Measurements from ENCODE around the gene GTF3C2.

DNA sequence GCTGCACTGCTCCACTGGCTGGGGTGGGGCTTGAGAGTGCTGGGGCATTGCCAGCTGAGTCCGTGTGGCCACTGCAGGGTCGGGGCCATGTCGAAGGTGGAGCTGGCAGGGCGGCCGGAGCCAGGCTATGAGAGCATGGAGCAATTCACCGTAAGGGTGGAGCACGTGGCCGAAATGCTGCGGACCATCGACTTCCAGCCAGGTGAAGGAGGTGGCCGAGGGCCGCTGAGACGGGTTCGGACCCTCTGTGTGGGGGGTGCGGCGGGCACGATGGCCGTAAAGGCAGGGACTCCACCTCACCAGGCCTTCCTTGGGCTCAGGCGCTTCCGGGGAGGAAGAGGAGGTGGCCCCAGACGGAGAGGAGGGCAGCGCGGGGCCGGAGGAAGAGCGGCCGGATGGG is 50.4 kb downstream of the GTF3C2 start:
- no peak for TF ChIP-seq POLR2A (IDR thresholded peaks at IDR 0.05; ENCODE audit: low read length)
- no peak for TF ChIP-seq CTCF (IDR thresholded peaks at IDR 0.05)
- no peak for TF ChIP-seq SMC3 (IDR thresholded peaks at IDR 0.05)
- no peak for TF ChIP-seq KDM5A (IDR thresholded peaks at IDR 0.05)
- no peak for TF ChIP-seq HEYL (CRISPR knock-in tag; IDR thresholded peaks at IDR 0.05)
- TF ChIP-seq EP300 (IDR thresholded peaks at IDR 0.05), result no peak
- TF ChIP-seq, protein P1, sequence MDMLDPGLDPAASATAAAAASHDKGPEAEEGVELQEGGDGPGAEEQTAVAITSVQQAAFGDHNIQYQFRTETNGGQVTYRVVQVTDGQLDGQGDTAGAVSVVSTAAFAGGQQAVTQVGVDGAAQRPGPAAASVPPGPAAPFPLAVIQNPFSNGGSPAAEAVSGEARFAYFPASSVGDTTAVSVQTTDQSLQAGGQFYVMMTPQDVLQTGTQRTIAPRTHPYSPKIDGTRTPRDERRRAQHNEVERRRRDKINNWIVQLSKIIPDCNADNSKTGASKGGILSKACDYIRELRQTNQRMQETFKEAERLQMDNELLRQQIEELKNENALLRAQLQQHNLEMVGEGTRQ (IDR thresholded peaks at IDR 0.05), result no peak
- TF ChIP-seq, protein P2, sequence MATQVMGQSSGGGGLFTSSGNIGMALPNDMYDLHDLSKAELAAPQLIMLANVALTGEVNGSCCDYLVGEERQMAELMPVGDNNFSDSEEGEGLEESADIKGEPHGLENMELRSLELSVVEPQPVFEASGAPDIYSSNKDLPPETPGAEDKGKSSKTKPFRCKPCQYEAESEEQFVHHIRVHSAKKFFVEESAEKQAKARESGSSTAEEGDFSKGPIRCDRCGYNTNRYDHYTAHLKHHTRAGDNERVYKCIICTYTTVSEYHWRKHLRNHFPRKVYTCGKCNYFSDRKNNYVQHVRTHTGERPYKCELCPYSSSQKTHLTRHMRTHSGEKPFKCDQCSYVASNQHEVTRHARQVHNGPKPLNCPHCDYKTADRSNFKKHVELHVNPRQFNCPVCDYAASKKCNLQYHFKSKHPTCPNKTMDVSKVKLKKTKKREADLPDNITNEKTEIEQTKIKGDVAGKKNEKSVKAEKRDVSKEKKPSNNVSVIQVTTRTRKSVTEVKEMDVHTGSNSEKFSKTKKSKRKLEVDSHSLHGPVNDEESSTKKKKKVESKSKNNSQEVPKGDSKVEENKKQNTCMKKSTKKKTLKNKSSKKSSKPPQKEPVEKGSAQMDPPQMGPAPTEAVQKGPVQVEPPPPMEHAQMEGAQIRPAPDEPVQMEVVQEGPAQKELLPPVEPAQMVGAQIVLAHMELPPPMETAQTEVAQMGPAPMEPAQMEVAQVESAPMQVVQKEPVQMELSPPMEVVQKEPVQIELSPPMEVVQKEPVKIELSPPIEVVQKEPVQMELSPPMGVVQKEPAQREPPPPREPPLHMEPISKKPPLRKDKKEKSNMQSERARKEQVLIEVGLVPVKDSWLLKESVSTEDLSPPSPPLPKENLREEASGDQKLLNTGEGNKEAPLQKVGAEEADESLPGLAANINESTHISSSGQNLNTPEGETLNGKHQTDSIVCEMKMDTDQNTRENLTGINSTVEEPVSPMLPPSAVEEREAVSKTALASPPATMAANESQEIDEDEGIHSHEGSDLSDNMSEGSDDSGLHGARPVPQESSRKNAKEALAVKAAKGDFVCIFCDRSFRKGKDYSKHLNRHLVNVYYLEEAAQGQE (IDR thresholded peaks at IDR 0.05), result no peak
- TF ChIP-seq CEBPB (IDR thresholded peaks at IDR 0.05), result no peak
- no peak for TF ChIP-seq EHMT2 (IDR thresholded peaks at IDR 0.05; ENCODE audit: low read depth)
- no peak for TF ChIP-seq MAZ (IDR thresholded peaks at IDR 0.05; ENCODE audit: borderline replicate concordance, low read depth, low read length)
- TF ChIP-seq RNF2 (IDR thresholded peaks at IDR 0.05; ENCODE audit: borderline replicate concordance, low read depth), result no peak
- TF ChIP-seq CBX8 (IDR thresholded peaks at IDR 0.05), result no peak

Data from A549 (cell line).